HepG2 (cell line): ENCODE data around the gene ABCG4. TPM values are rescaled to one million over a fixed set of nuclear protein-coding genes. Genes with fewer than 3 reads are reported as not detected.
A peak's percentile ranks its signal among the peaks of the same experiment; 100 is the strongest.

Source experiments
- ARNT2 ChIP-seq: sonication (generic); formaldehyde crosslinking; IDR thresholded peaks from 2 replicates; pipeline ENCODE4 v1.8.0; 2022; ENCODE audit warnings: mild to moderate bottlenecking, low read depth, missing genetic modification reagents, moderate library complexity
- E2F2 ChIP-seq: sonication (generic); formaldehyde crosslinking; IDR thresholded peaks from 2 replicates; pipeline ENCODE4 v1.4.0; 2020; ENCODE audit warnings: missing genetic modification reagents, borderline replicate concordance
- FOXO1 ChIP-seq: sonication (generic); formaldehyde crosslinking; IDR thresholded peaks from 2 replicates; pipeline ENCODE4 v1.4.0; 2020; ENCODE audit warnings: missing genetic modification reagents
- IKZF5 ChIP-seq: IDR thresholded peaks from 2 replicates; pipeline ENCODE4 v1.6.1; 2018; ENCODE audit warnings: missing genetic modification reagents, mild to moderate bottlenecking, missing compliant biosample characterization
- MNT ChIP-seq: fragments of 450-650 bp; IDR thresholded peaks from 2 replicates; pipeline ENCODE4 v1.6.1; 2016
- MYC ChIP-seq: sonication (generic); formaldehyde crosslinking; IDR thresholded peaks from 2 replicates; pipeline ENCODE4 v1.9.0; 2021; ENCODE audit warnings: missing genetic modification reagents, borderline replicate concordance
- NKX3-1 ChIP-seq: sonication (generic); formaldehyde crosslinking; IDR thresholded peaks from 2 replicates; pipeline ENCODE4 v1.5.0; 2020; ENCODE audit warnings: missing genetic modification reagents
- RERE ChIP-seq: IDR thresholded peaks from 2 replicates; pipeline ENCODE4 v1.6.1; 2016; ENCODE audit warnings: low read depth, missing genetic modification reagents, missing compliant biosample characterization
- UBTF ChIP-seq: sonication (generic); formaldehyde crosslinking; IDR thresholded peaks from 2 replicates; pipeline ENCODE4 v1.4.0; 2020; ENCODE audit warnings: mild to moderate bottlenecking, missing genetic modification reagents
- ZBTB46 ChIP-seq: sonication (generic); formaldehyde crosslinking; IDR thresholded peaks from 2 replicates; pipeline ENCODE4 v1.4.0; 2020; ENCODE audit warnings: mild to moderate bottlenecking, missing genetic modification reagents, borderline replicate concordance
- ZNF547 ChIP-seq: sonication (generic); formaldehyde crosslinking; IDR thresholded peaks from 2 replicates; pipeline ENCODE4 v1.5.1; 2020; ENCODE audit warnings: mild to moderate bottlenecking, missing genetic modification reagents
- ZNF605 ChIP-seq: sonication (generic); formaldehyde crosslinking; IDR thresholded peaks from 2 replicates; pipeline ENCODE4 v1.8.0; 2022; ENCODE audit warnings: mild to moderate bottlenecking, missing genetic modification reagents
- ZSCAN31 ChIP-seq: sonication (generic); formaldehyde crosslinking; IDR thresholded peaks from 2 replicates; pipeline ENCODE4 v1.5.0; 2020; ENCODE audit warnings: low read depth, mild to moderate bottlenecking, missing genetic modification reagents
- polyA plus RNA-seq, 8 experiments: library from polyadenylated mRNA; depleted of rRNA in 3 of 8; stranded (reverse) in 7 of 8; unstranded in 1 of 8; fragments of >200 nt; fragmentation: Illumina TruSeq in 4 of 8; extraction: Trizol in 4 of 8; gene quantifications; 2 replicates each; pipeline versions ENCODE4 v1.2.1 to v1.2.3, GENCODE V29; 2011 to 2016; ENCODE audit warnings: low read depth in 4 of 8, missing spikeins in 1 of 8, mixed read lengths in 1 of 8; ENCODE audit not compliant: insufficient read depth in 1 of 8
- total RNA-seq, 5 experiments: library from RNA; depleted of rRNA; stranded (reverse); fragments of >200 nt; fragmentation: Illumina TruSeq; extraction: Trizol; gene quantifications; 2 replicates each; pipeline ENCODE4 v1.2.3, GENCODE V29; 2016; ENCODE audit warnings: low read depth in 1 of 5

ABCG4 gene
- total and polyA plus RNA-seq, 2 of the 13 experiments (the other 11 are each of a cell fraction or from before 2014, with no cell fraction given): not detected

- TF ChIP-seq ZBTB46 (CRISPR knock-in tag) (no peak), NKX3-1 (CRISPR knock-in tag) (peak; percentile 83), E2F2 (no peak), ZNF547 (CRISPR knock-in tag) (peak; percentile 59; the same call in 1 of the 2 replicates), FOXO1 (CRISPR knock-in tag) (peak; percentile 34; the same call in 1 of the 2 replicates), ZSCAN31 (CRISPR knock-in tag) (0 out of 2 replicates have a peak, but pooled peaks have one; percentile 44), MYC (CRISPR knock-in tag) (peak; percentile 88), IKZF5 (CRISPR knock-in tag) (0 out of 2 replicates have a peak, but pooled peaks have one; percentile 41), MNT (peak; percentile 87), UBTF (no peak), ARNT2 (CRISPR knock-in tag) (peak; percentile 69; the same call in 1 of the 2 replicates), ZNF605 (CRISPR knock-in tag) (peak; percentile 63; the same call in 1 of the 2 replicates), RERE (CRISPR knock-in tag) (peak; percentile 5; the same call in 1 of the 2 replicates)
These were observed 27.6 kb upstream of the ABCG4 start, which contains the start of gene HINFP (continued) for GRCh38 chr11:119121008-119121810.
